Prostate gland (tissue), 2 donors: Measurements from ENCODE around the gene NKX1-2. TPM values are rescaled to one million over a fixed set of nuclear protein-coding genes. Genes with fewer than 3 reads are reported as not detected.
A peak's percentile ranks its signal among the peaks of the same experiment; 100 is the strongest.
"Not testable (repeated sequence)": the region's sequence is repeated elsewhere in the genome, so short reads cannot be mapped to it uniquely, and the experiment has no call there.

ENCODE experiments used
- DNase-seq: peaks from one replicate; pipeline ENCODE4 v3.0.0-alpha.2; 2019; ENCODE audit warnings: low spot score
- H3K27ac ChIP-seq, 2 donors: fragments of 200-600 bp; sonication (generic); 2 replicates each; pipeline ENCODE4 v1.5.1; 2017 to 2019
- H3K27me3 ChIP-seq: fragments of 200-600 bp; sonication (generic); replicated peaks from 2 replicates; pipeline ENCODE4 v1.5.1; 2019; ENCODE audit not compliant: insufficient read depth
- H3K36me3 ChIP-seq, 2 donors: fragments of 200-600 bp; sonication (generic); 1 replicate in 1 of 2; 2 replicates in 1 of 2; pipeline versions ENCODE4 v1.5.1 to v1.8.1; 2017 to 2019
- H3K4me1 ChIP-seq: fragments of 200-600 bp; sonication (generic); replicated peaks from 2 replicates; pipeline ENCODE4 v1.5.1; 2019
- H3K4me3 ChIP-seq, 2 donors: fragments of 200-600 bp; sonication (generic); 2 replicates each; pipeline ENCODE4 v1.5.1; 2017 to 2019
- H3K9me3 ChIP-seq: fragments of 200-600 bp; sonication (generic); 2 replicates; pipeline ENCODE4 v1.5.1; 2017
- CTCF ChIP-seq, 4 experiments: fragments of 200-600 bp in 2 of 4; fragments of 450-650 bp in 2 of 4; sonication (generic) in 2 of 4; IDR thresholded peaks; 1 replicate in 3 of 4; 2 replicates in 1 of 4; pipeline ENCODE4 v1.5.1; 2016 to 2019; ENCODE audit warnings: antibody characterized with exemption in 4 of 4, mild to moderate bottlenecking in 2 of 4, moderate library complexity in 2 of 4
- POLR2A ChIP-seq: fragments of 450-650 bp; IDR thresholded peaks from one replicate; pipeline ENCODE4 v1.6.1; 2016; ENCODE audit warnings: antibody characterized with exemption, mild to moderate bottlenecking
- POLR2AphosphoS5 ChIP-seq: sonication (generic); formaldehyde crosslinking; IDR thresholded peaks from one replicate; pipeline ENCODE4 v1.6.1; 2017; ENCODE audit warnings: antibody characterized with exemption
- WGBS: methylation state at CpG from one replicate; pipeline ENCODE4 v1.1.5; 2018; 5-methylcytosine and 5-hydroxymethylcytosine counted together
- intact Hi-C: fragments of 100-400 bp; cut with DNase I; formaldehyde crosslinking; loops from one replicate; pipeline ENCODE4 v1.14.2; 2022
- total RNA-seq, 2 donors: library from RNA; depleted of rRNA; stranded (reverse); fragments of >200 nt; gene quantifications; one replicate each; pipeline ENCODE4 v1.1.0, GENCODE V29; 2016

The NKX1-2 gene
- total RNA-seq, 2 donors from 2014 or later, result 0.14 to 0.85 TPM

GRCh38 chr10:124449170-124450011 lies 444 bp downstream of the NKX1-2 start:
- H3K4me1 ChIP-seq, result peaks cover 3% of the 10 kb centered on the region
- no peaks in the 10 kb centered on the region for H3K36me3 ChIP-seq
- no peaks in the 10 kb centered on the region for H3K9me3 ChIP-seq
- no peak overlapping the region for H3K27ac ChIP-seq
- H3K27me3 ChIP-seq, result peaks cover 30% of the 10 kb centered on the region
- intact Hi-C loops, result no loop called here
- no peak for DNase-seq
- 3% methylated on average over 32 of the region's 59 CpGs for WGBS
- H3K4me3 ChIP-seq, result peak overlapping the region; percentile 9 to 27
- TF ChIP-seq POLR2AphosphoS5 (no peak), POLR2A (no peak), CTCF (IDR thresholded peaks at IDR 0.05) (no peak)

GRCh38 chr10:124448696-124449169 lies 1.1 kb downstream of the NKX1-2 start:
- Histone ChIP-seq H3K27ac (no peak overlapping the region), H3K27me3 (peaks cover 30% of the 10 kb centered on the region), H3K9me3 (no peaks in the 10 kb centered on the region), H3K4me3 (no peak overlapping the region), H3K4me1 (peaks cover 3% of the 10 kb centered on the region), H3K36me3 (no peaks in the 10 kb centered on the region)
- intact Hi-C loops, result no loop called here
- TF ChIP-seq POLR2A (no peak), CTCF (IDR thresholded peaks at IDR 0.05) (no peak), POLR2AphosphoS5 (no peak)
- no peak for DNase-seq
- 9% methylated on average over 26 of the region's 26 CpGs for WGBS

- peaks cover 30% of the 10 kb centered on the region for H3K27me3 ChIP-seq
- no peak overlapping the region for H3K27ac ChIP-seq
- H3K4me3 ChIP-seq, result peak overlapping the region in 1 of 2 donors; percentile 9
- peaks cover 3% of the 10 kb centered on the region for H3K4me1 ChIP-seq
- WGBS, result 13% methylated on average over 34 of the region's 60 CpGs
- H3K9me3 ChIP-seq, result no peaks in the 10 kb centered on the region
- H3K36me3 ChIP-seq, result no peaks in the 10 kb centered on the region
- no peak for DNase-seq
- TF ChIP-seq POLR2AphosphoS5 (no peak), CTCF (IDR thresholded peaks at IDR 0.05) (no peak), POLR2A (no peak)
- intact Hi-C loops, result no loop called here
Observed at GRCh38 chr10:124447751-124448466, 1.9 kb downstream of the NKX1-2 start.

GRCh38 chr10:124446830-124447750 lies 2.7 kb downstream of the NKX1-2 start:
- WGBS, result 21% methylated on average over 60 of the region's 71 CpGs
- no peaks in the 10 kb centered on the region for H3K36me3 ChIP-seq
- H3K27ac ChIP-seq, result no peak overlapping the region
- no peaks in the 10 kb centered on the region for H3K9me3 ChIP-seq
- TF ChIP-seq POLR2AphosphoS5, result no peak
- TF ChIP-seq POLR2A, result no peak
- TF ChIP-seq CTCF (IDR thresholded peaks at IDR 0.05), result no peak
- intact Hi-C loops, result no loop called here
- DNase-seq, result no peak
- H3K4me3 ChIP-seq, result peak overlapping the region in 1 of 2 donors; percentile 9
- peaks cover 30% of the 10 kb centered on the region for H3K27me3 ChIP-seq
- H3K4me1 ChIP-seq, result peaks cover 3% of the 10 kb centered on the region

GRCh38 chr10:124441694-124442093 lies 8.1 kb downstream of the NKX1-2 start:
- 83% methylated on average over 5 of the region's 5 CpGs for WGBS

More at GRCh38 chr10:124441694-124442093, 8.1 kb downstream of the NKX1-2 start:
- H3K4me3 ChIP-seq, H3K9me3 ChIP-seq, H3K4me1 ChIP-seq, H3K27me3 ChIP-seq, DNase-seq, H3K36me3 ChIP-seq, H3K27ac ChIP-seq, intact Hi-C loops: not testable (repeated sequence)
